ENCODE measurements around the gene ADAMTS16.

ADAMTS16 gene

GRCh38 chr5:5290674-5291334 is 150.7 kb downstream of the ADAMTS16 start:
- TF ChIP-seq CTCF (IDR thresholded peaks at IDR 0.05; ENCODE audit: low read depth, low read length) = no peak
- H3K36me3 ChIP-seq = no peaks in the 10 kb centered on the region
- H3K27me3 ChIP-seq (ENCODE audit: insufficient read depth, low read depth, severe bottlenecking) = peaks cover 89% of the 10 kb centered on the region
- no peaks in the 10 kb centered on the region for H3K9me3 ChIP-seq (ENCODE audit: severe bottlenecking)
- no peak overlapping the region for H3K27ac ChIP-seq
- no peak for DNase-seq
- H3K4me3 ChIP-seq (ENCODE audit: low read depth, low read length) = no peak overlapping the region

GRCh38 chr5:5291357-5291756 is 151.2 kb downstream of the ADAMTS16 start:
- no peak for TF ChIP-seq CTCF (IDR thresholded peaks at IDR 0.05; ENCODE audit: low read depth, low read length)
- Histone ChIP-seq H3K9me3 (ENCODE audit: severe bottlenecking) (no peaks in the 10 kb centered on the region), H3K27ac (no peak overlapping the region), H3K27me3 (ENCODE audit: insufficient read depth, low read depth, severe bottlenecking) (peaks cover 89% of the 10 kb centered on the region), H3K4me3 (ENCODE audit: low read depth, low read length) (no peak overlapping the region), H3K36me3 (no peaks in the 10 kb centered on the region)
- no peak for DNase-seq

- Histone ChIP-seq H3K9me3 (ENCODE audit: severe bottlenecking) (no peaks in the 10 kb centered on the region), H3K4me3 (ENCODE audit: low read depth, low read length) (no peak overlapping the region), H3K36me3 (no peaks in the 10 kb centered on the region), H3K27ac (no peak overlapping the region), H3K27me3 (ENCODE audit: insufficient read depth, low read depth, severe bottlenecking) (peaks cover 85% of the 10 kb centered on the region)
- DNase-seq = no peak
- TF ChIP-seq CTCF (IDR thresholded peaks at IDR 0.05; ENCODE audit: low read depth, low read length) = peak; percentile 46
These were observed 152.9 kb downstream of the ADAMTS16 start for GRCh38 chr5:5293029-5293428.

- Histone ChIP-seq H3K27me3 (ENCODE audit: insufficient read depth, low read depth, severe bottlenecking) (peaks cover 81% of the 10 kb centered on the region), H3K36me3 (no peaks in the 10 kb centered on the region), H3K9me3 (ENCODE audit: severe bottlenecking) (no peaks in the 10 kb centered on the region), H3K4me3 (ENCODE audit: low read depth, low read length) (no peak overlapping the region), H3K27ac (no peak overlapping the region)
- no peak for DNase-seq
- no peak for TF ChIP-seq CTCF (IDR thresholded peaks at IDR 0.05; ENCODE audit: low read depth, low read length)
These were observed 154.3 kb downstream of the ADAMTS16 start for GRCh38 chr5:5294429-5294828.

GRCh38 chr5:5295351-5295750 is 155.2 kb downstream of the ADAMTS16 start:
- no peaks in the 10 kb centered on the region for H3K36me3 ChIP-seq
- H3K4me3 ChIP-seq (ENCODE audit: low read depth, low read length) = no peak overlapping the region
- H3K9me3 ChIP-seq (ENCODE audit: severe bottlenecking) = no peaks in the 10 kb centered on the region
- H3K27ac ChIP-seq = no peak overlapping the region
- peaks cover 72% of the 10 kb centered on the region for H3K27me3 ChIP-seq (ENCODE audit: insufficient read depth, low read depth, severe bottlenecking)
- no peak for DNase-seq
- TF ChIP-seq CTCF (IDR thresholded peaks at IDR 0.05; ENCODE audit: low read depth, low read length) = no peak

GRCh38 chr5:5296051-5296450 is 155.9 kb downstream of the ADAMTS16 start:
- TF ChIP-seq CTCF (IDR thresholded peaks at IDR 0.05; ENCODE audit: low read depth, low read length) = no peak
- Histone ChIP-seq H3K9me3 (ENCODE audit: severe bottlenecking) (no peaks in the 10 kb centered on the region), H3K4me3 (ENCODE audit: low read depth, low read length) (no peak overlapping the region), H3K36me3 (no peaks in the 10 kb centered on the region), H3K27me3 (ENCODE audit: insufficient read depth, low read depth, severe bottlenecking) (peaks cover 65% of the 10 kb centered on the region), H3K27ac (no peak overlapping the region)
- no peak for DNase-seq
